IMR-90 (cell line): ENCODE results near the gene KANSL1L.

Experiments used
- BHLHE40 ChIP-seq: fragments of 150-350 bp; IDR thresholded peaks from 2 replicates; pipeline ENCODE4 v1.6.1; 2016; ENCODE audit warnings: mild to moderate bottlenecking, low read depth, low read length
- CEBPB ChIP-seq: IDR thresholded peaks from 2 replicates; pipeline ENCODE4 v1.6.1; 2012; ENCODE audit warnings: low read depth, low read length, improper control_type of control experiment
- CHD1 ChIP-seq: IDR thresholded peaks from 2 replicates; pipeline ENCODE4 v1.6.1; 2012; ENCODE audit warnings: low read depth, low read length, improper control_type of control experiment
- CTCF ChIP-seq: conservative IDR thresholded peaks from 2 replicates; pipeline ENCODE4 v1.5.1; 2012; ENCODE audit warnings: mild to moderate bottlenecking, low read depth, low read length, improper control_type of control experiment
- ELK1 ChIP-seq: fragments of 150-350 bp; IDR thresholded peaks from 2 replicates; pipeline ENCODE4 v1.6.1; 2016; ENCODE audit warnings: low read depth, mild to moderate bottlenecking, low read length, moderate library complexity, borderline replicate concordance
- MAFK ChIP-seq: IDR thresholded peaks from 2 replicates; pipeline ENCODE4 v1.6.1; 2012; ENCODE audit warnings: low read depth, low read length, improper control_type of control experiment
- MAZ ChIP-seq: IDR thresholded peaks from 2 replicates; pipeline ENCODE4 v1.6.1; 2012; ENCODE audit warnings: low read depth, mild to moderate bottlenecking, low read length, improper control_type of control experiment, moderate library complexity, borderline replicate concordance
- MXI1 ChIP-seq: IDR thresholded peaks from 2 replicates; pipeline ENCODE4 v1.6.1; 2012; ENCODE audit warnings: low read depth, mild to moderate bottlenecking, low read length, moderate library complexity, borderline replicate concordance
- POLR2A ChIP-seq: IDR thresholded peaks from 2 replicates; pipeline ENCODE4 v1.6.1; 2012; ENCODE audit warnings: mild to moderate bottlenecking, low read depth, low read length
- RAD21 ChIP-seq: IDR thresholded peaks from 2 replicates; pipeline ENCODE4 v1.6.1; 2012; ENCODE audit warnings: low read length, improper control_type of control experiment
- RCOR1 ChIP-seq: IDR thresholded peaks from 2 replicates; pipeline ENCODE4 v1.6.1; 2012; ENCODE audit warnings: mild to moderate bottlenecking, low read length, improper control_type of control experiment; ENCODE audit not compliant: insufficient replicate concordance
- RFX5 ChIP-seq: IDR thresholded peaks from 2 replicates; pipeline ENCODE4 v1.8.0; 2012; ENCODE audit warnings: low read depth, mild to moderate bottlenecking, low read length, moderate library complexity
- SMC3 ChIP-seq: fragments of 150-350 bp; IDR thresholded peaks from 2 replicates; pipeline ENCODE4 v1.6.1; 2016; ENCODE audit warnings: low read depth, mild to moderate bottlenecking, antibody characterized with exemption, low read length, moderate library complexity
- USF2 ChIP-seq: fragments of 150-350 bp; IDR thresholded peaks from 2 replicates; pipeline ENCODE4 v1.6.1; 2017; ENCODE audit warnings: mild to moderate bottlenecking, antibody characterized with exemption, low read length, low read depth

GRCh38 chr2:210198326-210198725, 27.1 kb upstream of the KANSL1L start:
- no peak for TF ChIP-seq BHLHE40
- TF ChIP-seq MAFK, result no peak
- no peak for TF ChIP-seq CTCF
- no peak for TF ChIP-seq RAD21
- no peak for TF ChIP-seq MXI1
- no peak for TF ChIP-seq USF2
- TF ChIP-seq RCOR1, result no peak
- TF ChIP-seq POLR2A, result no peak
- TF ChIP-seq MAZ, result no peak
- TF ChIP-seq SMC3, result no peak
- no peak for TF ChIP-seq CHD1
- no peak for TF ChIP-seq ELK1
- TF ChIP-seq RFX5, result no peak
- no peak for TF ChIP-seq CEBPB
